SKM-1 treated with dmso at 0.1 percent for 144 hours (cell line): Measurements from ENCODE around the gene DARS1.
A peak's percentile ranks its signal among the peaks of the same experiment; 100 is the strongest.

ENCODE experiments used
- DNase-seq: peaks from one replicate; lab custom pipeline; 2025; ENCODE audit not compliant: unreplicated experiment; lab: John Stamatoyannopoulos, UW

DARS1 gene

DNA sequence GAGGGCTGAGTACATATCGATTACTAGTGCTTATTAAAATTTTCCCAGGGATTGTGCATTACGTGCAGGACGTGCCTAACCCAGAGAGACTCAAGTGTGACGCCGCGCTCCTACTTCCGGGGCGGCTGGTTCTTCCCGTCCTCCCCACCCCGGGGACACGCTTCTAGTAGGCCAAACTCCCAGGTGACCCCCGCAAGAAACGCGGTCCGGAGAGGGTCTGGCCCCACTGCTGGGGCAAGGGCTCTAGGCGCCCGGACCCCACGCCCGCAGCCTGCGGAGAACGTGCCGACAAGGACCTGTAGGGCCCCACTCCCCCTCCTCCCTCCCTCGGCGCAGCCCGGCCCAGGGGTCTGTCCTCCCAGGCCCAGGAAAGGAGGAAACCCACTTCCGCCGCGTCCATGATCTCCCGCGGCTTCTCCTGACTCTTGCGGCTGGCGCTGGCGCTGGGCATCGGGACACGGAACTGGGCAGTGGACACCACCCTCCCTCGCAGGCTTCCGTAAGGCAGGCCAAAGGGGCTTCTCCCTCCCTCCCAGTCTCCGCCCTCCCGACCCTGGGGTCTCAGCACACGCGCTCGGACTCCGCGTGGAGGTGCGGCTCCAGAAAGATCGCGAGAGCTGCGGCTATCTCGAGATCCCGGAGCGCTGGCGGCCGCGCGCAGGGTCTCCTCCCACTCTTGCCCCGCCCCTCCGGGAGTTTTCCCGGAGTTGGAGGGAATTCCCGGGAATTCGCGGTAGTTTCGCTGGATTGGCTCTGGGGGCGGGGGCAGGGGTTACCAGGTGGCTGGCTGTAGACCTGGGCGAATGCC, at the start of gene DARS1:
TSS of gene DARS1 (minus strand) at position 609 of the 808 bp plus-strand sequence. CDS start at position 451, 158 bp downstream.
- DNase-seq, result peak; percentile 95

- no peak for DNase-seq
These were observed 49.2 kb upstream of the DARS1 start for GRCh38 chr2:136034629-136035028.

DNA sequence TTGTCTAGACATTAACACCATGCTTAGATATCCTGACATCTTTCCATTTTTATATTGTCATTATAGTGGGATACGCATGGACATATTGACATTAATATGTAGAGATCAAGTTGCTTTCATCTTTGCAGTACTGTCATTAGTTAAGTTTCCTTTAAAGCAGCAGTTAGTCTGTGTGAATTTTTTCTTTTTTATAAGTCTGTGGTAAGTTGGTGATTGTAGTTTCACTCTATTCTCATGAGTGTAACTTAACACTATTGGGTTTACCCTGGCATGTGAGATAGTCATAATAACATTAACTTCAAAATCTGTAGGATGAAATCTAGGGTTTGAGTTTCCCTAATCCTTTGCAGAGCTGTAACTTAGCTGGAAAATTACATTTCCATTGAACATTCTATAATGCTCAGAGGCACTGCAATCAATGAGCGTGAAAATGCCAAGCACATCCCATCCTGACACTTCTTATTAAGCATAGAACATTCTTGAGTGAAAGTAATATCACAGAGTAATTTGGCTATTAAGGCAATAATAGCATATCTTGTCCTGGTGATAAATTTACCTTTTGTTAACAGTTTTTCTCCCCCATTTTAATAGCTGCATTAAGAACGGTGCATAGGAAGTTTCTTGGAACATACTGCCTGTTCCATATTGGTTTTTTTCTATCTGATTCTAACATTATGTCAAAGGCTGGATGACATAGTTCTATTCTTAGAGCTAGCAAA, 47.5 kb upstream of the DARS1 start:
- no peak for DNase-seq

GRCh38 chr2:136032192-136032591, 46.8 kb upstream of the DARS1 start:
- DNase-seq, result no peak

DNA sequence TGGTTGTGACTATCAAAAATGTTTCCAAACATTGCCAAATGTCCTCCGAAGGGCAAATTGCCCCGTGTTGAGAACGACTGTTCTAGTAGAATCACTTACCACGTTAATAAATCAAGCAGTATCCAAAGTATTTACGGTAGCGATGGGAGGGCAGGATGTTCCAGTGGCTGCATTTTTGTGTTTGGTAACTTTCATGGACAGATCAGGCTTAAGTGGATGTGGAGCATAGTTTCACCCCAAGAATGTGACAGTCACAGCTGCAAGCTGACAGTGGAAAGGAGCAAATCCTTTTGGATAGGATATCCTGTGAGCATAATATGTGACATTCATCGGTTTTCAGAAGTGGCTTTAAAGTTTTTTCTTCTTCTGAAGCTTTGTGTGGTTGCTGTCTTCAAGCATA, 46.3 kb upstream of the DARS1 start:
- no peak for DNase-seq

GRCh38 chr2:136030406-136030805, 45.0 kb upstream of the DARS1 start:
- no peak for DNase-seq

DNA sequence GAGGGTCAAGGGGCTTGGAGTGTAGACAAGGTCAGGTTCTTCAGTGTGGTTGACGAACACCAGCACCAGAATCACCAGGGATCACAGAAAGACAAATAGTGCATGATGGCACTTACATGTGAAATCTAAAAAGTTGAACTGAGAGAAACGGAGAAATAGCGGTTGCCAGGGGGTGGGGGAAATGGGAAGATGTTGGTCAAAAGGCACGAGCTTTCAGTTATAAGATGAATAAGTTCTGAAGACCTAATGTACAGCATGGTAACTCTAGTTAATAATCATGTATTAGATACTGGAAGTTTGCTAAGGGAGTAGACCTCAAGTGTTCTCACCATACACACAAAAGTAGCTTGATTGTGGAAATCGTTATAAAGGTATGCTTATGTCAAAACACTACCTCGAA, 43.7 kb upstream of the DARS1 start:
- no peak for DNase-seq

DNA sequence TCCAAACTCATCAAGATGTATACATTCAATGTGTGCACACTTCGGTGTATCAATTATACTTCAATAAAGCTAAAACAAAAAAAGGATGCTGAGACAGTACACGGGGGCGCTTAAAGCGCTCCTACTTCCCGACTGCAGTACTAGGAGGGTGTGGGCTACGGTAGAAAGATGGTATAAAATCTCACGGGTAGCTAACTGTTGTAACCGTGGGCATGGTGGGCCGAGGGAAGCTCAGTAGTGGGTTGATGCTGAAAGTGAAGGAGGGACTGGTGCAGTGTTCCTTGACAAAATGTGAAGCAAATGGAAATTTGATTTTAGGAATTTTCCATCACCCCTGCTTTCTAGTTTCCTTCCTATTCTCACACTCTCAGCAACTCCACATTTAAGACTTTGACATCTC, 42.6 kb upstream of the DARS1 start:
- DNase-seq, result no peak

GRCh38 chr2:136027112-136027511, 41.7 kb upstream of the DARS1 start:
- no peak for DNase-seq

GRCh38 chr2:136025057-136025973, 39.9 kb upstream of the DARS1 start:
- DNase-seq, result no peak

DNA sequence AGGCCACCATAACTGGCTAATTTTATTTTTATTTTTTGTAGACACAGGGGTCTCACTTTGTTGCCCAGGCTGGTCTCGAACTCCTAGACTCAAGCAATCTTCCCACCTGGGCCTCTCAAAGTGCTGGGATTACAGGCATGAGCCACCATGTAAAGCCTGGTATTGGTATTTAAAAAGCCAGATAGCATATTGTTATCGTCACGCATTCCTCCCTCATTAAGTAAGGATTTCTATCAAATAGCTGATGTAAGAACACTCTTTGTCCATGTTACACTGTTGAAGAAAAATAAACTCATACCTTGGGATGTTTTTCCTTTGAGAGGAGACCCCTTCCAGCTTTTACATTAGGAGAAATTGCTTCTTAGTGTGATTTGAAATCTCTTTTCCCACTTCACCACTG, 39.2 kb upstream of the DARS1 start:
- no peak for DNase-seq

DNA sequence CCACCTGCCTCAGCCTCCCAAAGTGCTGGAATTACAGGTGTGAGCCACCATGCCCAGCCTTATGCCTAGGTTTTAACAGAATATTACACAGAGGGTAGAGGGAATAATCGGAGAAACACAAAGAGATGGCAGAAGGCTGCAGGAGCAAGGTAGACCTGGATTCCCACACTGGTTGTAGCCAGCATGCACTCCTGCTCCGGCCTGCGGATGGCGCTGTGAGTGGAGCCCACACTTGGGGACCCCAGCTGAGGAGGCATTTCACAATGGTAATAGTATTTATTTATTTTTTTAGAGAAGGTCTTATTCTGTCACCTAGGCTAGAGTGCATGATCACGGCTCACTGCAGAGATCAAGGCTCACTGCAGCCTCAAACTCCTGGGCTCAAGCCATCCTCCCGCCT, 38.8 kb upstream of the DARS1 start:
- DNase-seq, result no peak

DNA sequence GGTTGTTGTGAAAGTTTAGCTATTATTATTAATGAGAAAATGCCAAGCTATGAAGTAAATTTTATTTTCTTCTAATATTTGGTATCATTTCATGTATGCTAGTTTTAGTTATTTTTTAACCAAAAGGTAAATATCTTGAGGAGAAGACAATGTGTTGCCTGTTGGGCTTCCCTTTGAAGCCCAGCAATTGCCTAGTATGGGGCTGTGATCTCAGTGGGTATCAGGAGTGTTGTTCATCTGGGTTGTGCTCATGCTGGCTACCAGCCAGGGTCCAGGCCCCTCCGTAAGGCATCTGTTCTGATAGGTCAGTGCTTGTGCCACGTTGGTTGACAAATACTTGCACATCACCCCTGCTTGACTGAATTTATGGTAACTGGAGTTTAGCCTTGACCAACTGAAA, 38.0 kb upstream of the DARS1 start:
- DNase-seq, result no peak

- DNase-seq, result peak; percentile 93
These were observed 37.1 kb upstream of the DARS1 start for GRCh38 chr2:136022396-136023146.

GRCh38 chr2:136021976-136022375, 36.5 kb upstream of the DARS1 start:
- DNase-seq, result no peak

DNA sequence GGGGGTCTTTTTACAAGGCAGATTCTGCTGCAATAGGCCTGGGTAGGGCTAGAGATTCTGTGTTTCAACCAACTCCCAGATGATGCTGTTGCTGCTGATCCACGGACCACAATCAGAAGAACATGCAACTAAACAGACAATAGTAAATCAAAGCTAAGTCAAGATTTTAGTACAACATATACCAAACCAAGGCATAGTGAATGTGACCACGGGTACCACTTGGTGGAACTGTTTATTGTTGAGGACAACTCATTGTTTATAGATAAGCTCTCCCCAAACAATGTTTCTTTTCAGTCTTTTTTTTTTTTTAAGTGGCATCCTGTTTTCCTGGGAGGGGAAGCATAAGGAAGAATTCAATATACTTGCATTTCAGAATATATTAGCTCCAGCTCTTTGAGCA, 36.0 kb upstream of the DARS1 start:
- DNase-seq, result no peak

DNA sequence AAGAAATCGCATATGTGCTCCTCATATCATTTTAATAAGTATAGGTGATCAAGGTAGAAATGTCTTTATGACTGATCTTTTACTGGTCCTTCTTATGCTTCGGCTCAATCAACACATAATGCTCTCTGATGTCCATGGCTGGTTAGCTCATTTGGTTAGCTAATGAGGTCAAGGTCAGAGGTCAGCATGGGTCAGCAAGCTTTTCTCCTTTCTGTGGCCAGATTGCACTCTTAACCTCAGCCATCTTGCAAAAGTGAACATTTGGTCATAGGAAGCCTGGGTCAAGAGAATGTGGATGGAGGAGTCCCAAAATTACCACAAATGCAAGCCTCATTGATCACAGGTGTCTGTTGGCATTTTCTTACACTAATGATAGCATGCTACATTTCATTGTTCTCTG, 35.4 kb upstream of the DARS1 start:
- DNase-seq, result peak; percentile 52

- DNase-seq, result no peak
These were observed 34.4 kb upstream of the DARS1 start for GRCh38 chr2:136019825-136020224.

DNA sequence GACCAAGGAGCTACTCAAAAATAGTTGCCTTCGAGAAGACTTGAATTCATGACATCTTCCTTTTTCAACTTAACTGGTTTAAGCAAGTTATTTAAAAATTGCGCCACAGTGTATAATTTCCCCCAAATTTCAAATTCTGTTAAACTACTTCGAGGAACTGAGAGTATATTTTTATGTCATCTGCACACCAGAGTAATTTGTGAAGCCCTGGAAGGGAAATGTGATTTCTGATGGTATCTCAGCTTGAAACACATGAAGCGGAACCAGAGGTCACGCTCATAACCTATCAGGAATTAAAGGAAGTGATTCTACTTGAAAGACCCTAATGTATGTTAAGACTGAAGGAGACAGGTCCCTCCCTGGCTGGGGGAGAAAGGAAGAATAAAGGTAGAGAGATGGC, 33.9 kb upstream of the DARS1 start:
- DNase-seq, result no peak

- DNase-seq, result no peak
These were observed 32.4 kb upstream of the DARS1 start for GRCh38 chr2:136017786-136018185.

DNA sequence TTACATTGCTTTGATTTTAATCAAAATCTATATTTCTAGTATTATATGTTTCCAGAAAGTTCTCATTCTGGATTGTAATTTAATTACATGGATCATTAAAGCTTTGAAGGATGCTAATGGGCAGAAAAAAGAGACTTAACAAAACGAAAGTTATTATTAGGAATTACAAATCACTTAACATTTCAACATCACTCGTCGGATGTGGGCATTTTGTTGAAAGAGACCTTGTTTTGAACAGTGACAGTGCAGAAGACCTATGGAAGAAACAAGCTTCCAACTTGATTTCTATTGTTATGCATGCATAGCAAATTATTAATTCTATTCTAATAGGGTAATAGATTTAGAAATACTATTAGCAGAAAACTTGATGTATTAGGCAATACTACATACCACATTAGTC, 31.4 kb upstream of the DARS1 start:
- DNase-seq, result no peak
